Measurements from ENCODE around the gene KIFBP.
"Not testable (repeated sequence)": the region's sequence is repeated elsewhere in the genome, so short reads cannot be mapped to it uniquely, and the experiment has no call there.

The KIFBP gene

GRCh38 chr10:68988530-68989316 is at the start of gene KIFBP:
TSS of gene KIFBP (plus strand) at chr10:68988803. CDS start at chr10:68988833, 30 bp downstream.
- H3K36me3 ChIP-seq (ENCODE audit: insufficient read depth, low read length): peaks cover 24% of the 10 kb centered on the region
- peak within 1 kb of the TSS; percentile 81 for H3K4me3 ChIP-seq (ENCODE audit: low read length)
- H3K27me3 ChIP-seq (ENCODE audit: insufficient read depth, low read length): no peaks in the 10 kb centered on the region
- H3K4me1 ChIP-seq (ENCODE audit: insufficient read depth, low read length): peaks cover 15% of the 10 kb centered on the region
- peak within 1 kb of the TSS; percentile 64 for H2AFZ ChIP-seq (ENCODE audit: low read depth, low read length)
- no peaks in the 10 kb centered on the region for H3K9me3 ChIP-seq (ENCODE audit: low read length)

- Histone ChIP-seq H2AFZ (ENCODE audit: low read depth, low read length) (no peak overlapping the region), H3K4me3 (ENCODE audit: low read length) (no peak overlapping the region), H3K27me3 (ENCODE audit: insufficient read depth, low read length) (no peaks in the 10 kb centered on the region), H3K36me3 (ENCODE audit: insufficient read depth, low read length) (peaks cover 68% of the 10 kb centered on the region), H3K4me1 (ENCODE audit: insufficient read depth, low read length) (no peaks in the 10 kb centered on the region), H3K9me3 (ENCODE audit: low read length) (no peaks in the 10 kb centered on the region)
Observed at GRCh38 chr10:68938884-68939283, 49.7 kb upstream of the KIFBP start.

DNA sequence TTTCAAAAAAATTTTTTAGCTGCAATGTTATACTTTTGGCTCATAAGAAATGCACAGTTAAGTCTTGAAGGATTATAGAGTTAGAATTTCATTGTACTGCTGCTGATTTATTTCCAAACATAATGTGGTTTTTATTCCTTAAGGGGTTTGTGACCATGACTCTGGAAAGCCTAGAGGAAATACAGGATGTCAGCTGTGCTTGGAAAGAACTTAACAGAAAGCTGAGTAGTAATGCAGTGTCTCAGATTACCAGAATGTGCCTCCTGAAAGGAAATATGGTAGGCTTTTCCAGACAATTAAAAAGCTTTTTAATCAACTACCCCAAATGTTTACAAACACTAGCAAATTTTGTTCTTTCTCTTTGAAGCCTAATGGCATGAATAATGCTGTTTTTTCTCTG is 47.7 kb upstream of the KIFBP start:
- H2AFZ ChIP-seq (ENCODE audit: low read depth, low read length); H3K27me3 ChIP-seq (ENCODE audit: insufficient read depth, low read length); H3K4me1 ChIP-seq (ENCODE audit: insufficient read depth, low read length); H3K9me3 ChIP-seq (ENCODE audit: low read length); H3K4me3 ChIP-seq (ENCODE audit: low read length): not testable (repeated sequence)
- peaks cover 61% of the 10 kb centered on the region for H3K36me3 ChIP-seq (ENCODE audit: insufficient read depth, low read length)

- H3K36me3 ChIP-seq (ENCODE audit: insufficient read depth, low read length): peaks cover 36% of the 10 kb centered on the region
- H2AFZ ChIP-seq (ENCODE audit: low read depth, low read length): no peak overlapping the region
- no peak overlapping the region for H3K4me3 ChIP-seq (ENCODE audit: low read length)
- H3K4me1 ChIP-seq (ENCODE audit: insufficient read depth, low read length): no peaks in the 10 kb centered on the region
- H3K27me3 ChIP-seq (ENCODE audit: insufficient read depth, low read length): no peaks in the 10 kb centered on the region
- no peaks in the 10 kb centered on the region for H3K9me3 ChIP-seq (ENCODE audit: low read length)
Observed at GRCh38 chr10:68950598-68950997, 38.0 kb upstream of the KIFBP start.

GRCh38 chr10:68954904-68955303 is 33.7 kb upstream of the KIFBP start:
- Histone ChIP-seq H2AFZ (ENCODE audit: low read depth, low read length) (no peak overlapping the region), H3K27me3 (ENCODE audit: insufficient read depth, low read length) (no peaks in the 10 kb centered on the region), H3K9me3 (ENCODE audit: low read length) (no peaks in the 10 kb centered on the region), H3K4me3 (ENCODE audit: low read length) (peak overlapping the region; percentile 87), H3K4me1 (ENCODE audit: insufficient read depth, low read length) (peaks cover 7% of the 10 kb centered on the region), H3K36me3 (ENCODE audit: insufficient read depth, low read length) (peaks cover 7% of the 10 kb centered on the region)

GRCh38 chr10:68955355-68955831 is 33.2 kb upstream of the KIFBP start:
- peaks cover 7% of the 10 kb centered on the region for H3K4me1 ChIP-seq (ENCODE audit: insufficient read depth, low read length)
- H2AFZ ChIP-seq (ENCODE audit: low read depth, low read length): peak overlapping the region; percentile 87
- peaks cover 10% of the 10 kb centered on the region for H3K36me3 ChIP-seq (ENCODE audit: insufficient read depth, low read length)
- H3K4me3 ChIP-seq (ENCODE audit: low read length): peak overlapping the region; percentile 87
- H3K27me3 ChIP-seq (ENCODE audit: insufficient read depth, low read length): no peaks in the 10 kb centered on the region
- H3K9me3 ChIP-seq (ENCODE audit: low read length): no peaks in the 10 kb centered on the region

DNA sequence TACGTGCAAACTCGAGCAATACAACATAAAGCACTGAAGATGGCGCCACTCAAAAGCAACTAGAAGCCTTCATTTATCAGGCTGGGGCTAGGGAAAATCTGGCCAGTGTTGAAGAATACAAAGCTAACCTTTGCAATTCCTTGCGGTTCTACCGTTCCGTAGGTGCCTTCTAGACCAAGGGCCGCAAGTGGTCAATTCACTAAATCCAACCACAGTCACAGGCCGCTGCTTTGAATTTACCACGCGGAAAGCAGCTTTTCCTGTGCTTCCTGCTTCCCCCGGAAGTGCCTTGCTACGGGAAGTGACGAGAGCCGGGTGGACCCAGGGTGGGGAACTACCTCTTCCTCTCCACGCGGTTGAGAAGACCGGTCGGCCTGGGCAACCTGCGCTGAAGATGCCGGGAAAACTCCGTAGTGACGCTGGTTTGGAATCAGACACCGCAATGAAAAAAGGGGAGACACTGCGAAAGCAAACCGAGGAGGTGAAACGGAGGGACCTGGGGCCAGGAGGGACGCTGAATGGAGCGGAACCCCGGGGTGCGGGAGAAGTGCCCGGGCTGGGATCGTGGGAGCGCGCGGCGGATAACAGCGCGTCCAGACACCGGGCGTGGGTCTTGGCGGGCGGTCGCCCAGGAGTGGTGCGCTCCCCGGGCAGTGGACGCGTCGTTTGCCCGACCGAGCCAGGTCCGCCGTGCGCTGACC is 32.6 kb upstream of the KIFBP start, which contains the start of gene DDX21:
TSS of gene DDX21 (plus strand) at position 339 of the 701 bp plus-strand sequence. CDS start at position 395, 56 bp downstream.
- peaks cover 7% of the 10 kb centered on the region for H3K4me1 ChIP-seq (ENCODE audit: insufficient read depth, low read length)
- peak within 1 kb of the TSS; percentile 87 for H3K4me3 ChIP-seq (ENCODE audit: low read length)
- no peaks in the 10 kb centered on the region for H3K27me3 ChIP-seq (ENCODE audit: insufficient read depth, low read length)

GRCh38 chr10:68957284-68957615 is 31.4 kb upstream of the KIFBP start:
- Histone ChIP-seq H3K27me3 (ENCODE audit: insufficient read depth, low read length) (no peaks in the 10 kb centered on the region), H2AFZ (ENCODE audit: low read depth, low read length) (no peak overlapping the region), H3K4me1 (ENCODE audit: insufficient read depth, low read length) (peaks cover 7% of the 10 kb centered on the region), H3K4me3 (ENCODE audit: low read length) (peak overlapping the region; percentile 87), H3K36me3 (ENCODE audit: insufficient read depth, low read length) (peaks cover 24% of the 10 kb centered on the region), H3K9me3 (ENCODE audit: low read length) (no peaks in the 10 kb centered on the region)

More for the DNA sequence above, 32.6 kb upstream of the KIFBP start, which contains the start of gene DDX21:
- Histone ChIP-seq H3K9me3 (ENCODE audit: low read length) (no peaks in the 10 kb centered on the region), H3K36me3 (ENCODE audit: insufficient read depth, low read length) (peaks cover 14% of the 10 kb centered on the region), H2AFZ (ENCODE audit: low read depth, low read length) (peak within 1 kb of the TSS; percentile 87)

DNA sequence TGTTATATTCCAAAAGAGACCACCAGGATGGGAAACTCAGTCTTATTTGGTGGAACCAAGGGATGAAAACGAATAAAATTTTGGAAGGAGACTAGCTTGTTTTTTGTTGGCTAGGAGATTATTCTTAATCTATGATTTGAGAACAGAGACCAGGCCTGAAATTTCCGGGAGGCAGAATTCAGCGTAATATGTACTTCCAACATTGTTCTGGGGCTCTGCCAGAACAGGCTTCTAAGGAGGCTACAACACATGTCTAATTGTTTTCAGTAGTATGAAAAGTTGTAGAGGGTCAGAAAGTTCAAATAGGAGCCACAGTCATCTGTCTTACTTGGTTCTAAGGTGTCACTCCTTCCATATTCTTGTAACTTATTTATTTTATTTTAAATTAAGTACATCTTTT is 30.9 kb upstream of the KIFBP start:
- H3K27me3 ChIP-seq (ENCODE audit: insufficient read depth, low read length): no peaks in the 10 kb centered on the region
- H3K4me1 ChIP-seq (ENCODE audit: insufficient read depth, low read length): peaks cover 7% of the 10 kb centered on the region
- no peak overlapping the region for H2AFZ ChIP-seq (ENCODE audit: low read depth, low read length)
- no peaks in the 10 kb centered on the region for H3K9me3 ChIP-seq (ENCODE audit: low read length)
- H3K36me3 ChIP-seq (ENCODE audit: insufficient read depth, low read length): peaks cover 28% of the 10 kb centered on the region
- peak overlapping the region; percentile 87 for H3K4me3 ChIP-seq (ENCODE audit: low read length)

GRCh38 chr10:68959695-68960527 is 28.7 kb upstream of the KIFBP start:
- H3K36me3 ChIP-seq (ENCODE audit: insufficient read depth, low read length): peaks cover 45% of the 10 kb centered on the region

GRCh38 chr10:68963151-68963550 is 25.5 kb upstream of the KIFBP start:
- H3K4me1 ChIP-seq (ENCODE audit: insufficient read depth, low read length): no peaks in the 10 kb centered on the region
- H3K9me3 ChIP-seq (ENCODE audit: low read length): no peaks in the 10 kb centered on the region
- no peak overlapping the region for H2AFZ ChIP-seq (ENCODE audit: low read depth, low read length)
- no peak overlapping the region for H3K4me3 ChIP-seq (ENCODE audit: low read length)
- peaks cover 71% of the 10 kb centered on the region for H3K36me3 ChIP-seq (ENCODE audit: insufficient read depth, low read length)
- no peaks in the 10 kb centered on the region for H3K27me3 ChIP-seq (ENCODE audit: insufficient read depth, low read length)

More at GRCh38 chr10:68959695-68960527, 28.7 kb upstream of the KIFBP start:
- no peak overlapping the region for H2AFZ ChIP-seq (ENCODE audit: low read depth, low read length)
- H3K4me1 ChIP-seq (ENCODE audit: insufficient read depth, low read length): peaks cover 7% of the 10 kb centered on the region
- no peak overlapping the region for H3K4me3 ChIP-seq (ENCODE audit: low read length)
- H3K27me3 ChIP-seq (ENCODE audit: insufficient read depth, low read length): no peaks in the 10 kb centered on the region
- no peaks in the 10 kb centered on the region for H3K9me3 ChIP-seq (ENCODE audit: low read length)

GRCh38 chr10:68973975-68974374 is 14.6 kb upstream of the KIFBP start:
- no peaks in the 10 kb centered on the region for H3K27me3 ChIP-seq (ENCODE audit: insufficient read depth, low read length)
- H3K4me1 ChIP-seq (ENCODE audit: insufficient read depth, low read length): no peaks in the 10 kb centered on the region
- no peak overlapping the region for H2AFZ ChIP-seq (ENCODE audit: low read depth, low read length)
- no peaks in the 10 kb centered on the region for H3K9me3 ChIP-seq (ENCODE audit: low read length)
- no peak overlapping the region for H3K4me3 ChIP-seq (ENCODE audit: low read length)
- peaks cover 88% of the 10 kb centered on the region for H3K36me3 ChIP-seq (ENCODE audit: insufficient read depth, low read length)

Measured in neuron (in vitro differentiated cells).